Neural cell (in vitro differentiated cells): ENCODE results near the gene YPEL1.

Experiments used
- EP300 ChIP-seq: fragments of 450-650 bp; conservative IDR thresholded peaks from 2 replicates; pipeline ENCODE4 v1.6.1; 2014; ENCODE audit warnings: antibody characterized with exemption, mild to moderate bottlenecking, moderate library complexity; ENCODE audit not compliant: poor library complexity, severe bottlenecking
- EZH2 ChIP-seq: fragments of 200-600, 300-800 bp; shearing (Covaris generic), sonication (generic); IDR thresholded peaks from 2 replicates; pipeline ENCODE4 v1.6.1; 2014; ENCODE audit warnings: antibody characterized with exemption, low read length, borderline replicate concordance, mild to moderate bottlenecking; ENCODE audit not compliant: insufficient read depth, poor library complexity, severe bottlenecking
- POLR2AphosphoS5 ChIP-seq: IDR thresholded peaks from 2 replicates; pipeline ENCODE4 v1.6.1; 2012
- RAD21 ChIP-seq: fragments of 450-650 bp; conservative IDR thresholded peaks from 2 replicates; pipeline ENCODE4 v1.6.1; 2014; ENCODE audit warnings: antibody characterized with exemption, mild to moderate bottlenecking, moderate library complexity
- SMC3 ChIP-seq: fragments of 450-650 bp; conservative IDR thresholded peaks from 2 replicates; pipeline ENCODE4 v1.6.1; 2014; ENCODE audit warnings: antibody characterized with exemption, mild to moderate bottlenecking, moderate library complexity; ENCODE audit not compliant: poor library complexity
- TAF1 ChIP-seq: IDR thresholded peaks from 2 replicates; pipeline ENCODE4 v1.6.1; 2012; ENCODE audit warnings: low read depth
- TF ChIP-seq, protein P1 (sequence below): fragments of 450-650 bp; IDR thresholded peaks from 2 replicates; pipeline ENCODE4 v1.5.1; 2014; ENCODE audit warnings: antibody characterized with exemption, mild to moderate bottlenecking, moderate library complexity; ENCODE audit not compliant: poor library complexity, severe bottlenecking
- TF ChIP-seq, protein P2 (sequence below): IDR thresholded peaks from 2 replicates; pipeline ENCODE4 v1.6.1; 2012; ENCODE audit warnings: borderline replicate concordance

DNA sequence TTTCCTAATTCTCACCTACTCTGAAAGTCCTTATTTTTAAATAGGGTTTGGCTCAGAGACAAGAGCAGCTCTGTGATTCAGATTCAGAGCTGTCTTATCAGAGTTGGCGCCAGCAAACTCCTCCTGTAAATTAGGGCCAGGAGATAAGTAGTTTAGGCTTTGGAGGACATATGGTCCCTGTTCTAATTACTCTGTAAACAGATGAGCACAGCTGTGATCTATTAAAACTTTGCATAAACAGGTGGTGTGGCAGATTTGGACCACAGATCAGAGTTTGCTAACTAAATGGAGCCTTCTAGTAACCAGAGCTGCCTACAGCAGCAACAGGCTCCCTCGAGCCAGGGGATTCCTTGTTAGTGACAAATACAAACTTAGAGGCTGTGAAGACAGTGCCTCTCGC, 27.9 kb downstream of the YPEL1 start:
- TF ChIP-seq, protein P1, sequence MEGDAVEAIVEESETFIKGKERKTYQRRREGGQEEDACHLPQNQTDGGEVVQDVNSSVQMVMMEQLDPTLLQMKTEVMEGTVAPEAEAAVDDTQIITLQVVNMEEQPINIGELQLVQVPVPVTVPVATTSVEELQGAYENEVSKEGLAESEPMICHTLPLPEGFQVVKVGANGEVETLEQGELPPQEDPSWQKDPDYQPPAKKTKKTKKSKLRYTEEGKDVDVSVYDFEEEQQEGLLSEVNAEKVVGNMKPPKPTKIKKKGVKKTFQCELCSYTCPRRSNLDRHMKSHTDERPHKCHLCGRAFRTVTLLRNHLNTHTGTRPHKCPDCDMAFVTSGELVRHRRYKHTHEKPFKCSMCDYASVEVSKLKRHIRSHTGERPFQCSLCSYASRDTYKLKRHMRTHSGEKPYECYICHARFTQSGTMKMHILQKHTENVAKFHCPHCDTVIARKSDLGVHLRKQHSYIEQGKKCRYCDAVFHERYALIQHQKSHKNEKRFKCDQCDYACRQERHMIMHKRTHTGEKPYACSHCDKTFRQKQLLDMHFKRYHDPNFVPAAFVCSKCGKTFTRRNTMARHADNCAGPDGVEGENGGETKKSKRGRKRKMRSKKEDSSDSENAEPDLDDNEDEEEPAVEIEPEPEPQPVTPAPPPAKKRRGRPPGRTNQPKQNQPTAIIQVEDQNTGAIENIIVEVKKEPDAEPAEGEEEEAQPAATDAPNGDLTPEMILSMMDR, result no peak
- no peak for TF ChIP-seq EZH2
- no peak for TF ChIP-seq RAD21
- TF ChIP-seq EP300, result no peak
- TF ChIP-seq SMC3, result no peak
- TF ChIP-seq, protein P2, sequence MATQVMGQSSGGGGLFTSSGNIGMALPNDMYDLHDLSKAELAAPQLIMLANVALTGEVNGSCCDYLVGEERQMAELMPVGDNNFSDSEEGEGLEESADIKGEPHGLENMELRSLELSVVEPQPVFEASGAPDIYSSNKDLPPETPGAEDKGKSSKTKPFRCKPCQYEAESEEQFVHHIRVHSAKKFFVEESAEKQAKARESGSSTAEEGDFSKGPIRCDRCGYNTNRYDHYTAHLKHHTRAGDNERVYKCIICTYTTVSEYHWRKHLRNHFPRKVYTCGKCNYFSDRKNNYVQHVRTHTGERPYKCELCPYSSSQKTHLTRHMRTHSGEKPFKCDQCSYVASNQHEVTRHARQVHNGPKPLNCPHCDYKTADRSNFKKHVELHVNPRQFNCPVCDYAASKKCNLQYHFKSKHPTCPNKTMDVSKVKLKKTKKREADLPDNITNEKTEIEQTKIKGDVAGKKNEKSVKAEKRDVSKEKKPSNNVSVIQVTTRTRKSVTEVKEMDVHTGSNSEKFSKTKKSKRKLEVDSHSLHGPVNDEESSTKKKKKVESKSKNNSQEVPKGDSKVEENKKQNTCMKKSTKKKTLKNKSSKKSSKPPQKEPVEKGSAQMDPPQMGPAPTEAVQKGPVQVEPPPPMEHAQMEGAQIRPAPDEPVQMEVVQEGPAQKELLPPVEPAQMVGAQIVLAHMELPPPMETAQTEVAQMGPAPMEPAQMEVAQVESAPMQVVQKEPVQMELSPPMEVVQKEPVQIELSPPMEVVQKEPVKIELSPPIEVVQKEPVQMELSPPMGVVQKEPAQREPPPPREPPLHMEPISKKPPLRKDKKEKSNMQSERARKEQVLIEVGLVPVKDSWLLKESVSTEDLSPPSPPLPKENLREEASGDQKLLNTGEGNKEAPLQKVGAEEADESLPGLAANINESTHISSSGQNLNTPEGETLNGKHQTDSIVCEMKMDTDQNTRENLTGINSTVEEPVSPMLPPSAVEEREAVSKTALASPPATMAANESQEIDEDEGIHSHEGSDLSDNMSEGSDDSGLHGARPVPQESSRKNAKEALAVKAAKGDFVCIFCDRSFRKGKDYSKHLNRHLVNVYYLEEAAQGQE, result no peak
- TF ChIP-seq POLR2AphosphoS5, result no peak
- TF ChIP-seq TAF1, result no peak
